GM18951 (cell line): Measurements from ENCODE around the gene EIPR1.
"Not testable (repeated sequence)": the region's sequence is repeated elsewhere in the genome, so short reads cannot be mapped to it uniquely, and the experiment has no call there.

Experiments used
- POLR2A ChIP-seq: IDR thresholded peaks from 4 replicates; pipeline ENCODE4 v1.6.1; 2011; ENCODE audit warnings: mild to moderate bottlenecking; ENCODE audit not compliant: insufficient read length, insufficient read depth; ENCODE audit errors: extremely low read depth
- in situ Hi-C: fragments of 300-500 bp; cut with MboI; formaldehyde crosslinking; loops from one replicate; pipeline ENCODE4 v1.12.0; 2022; ENCODE audit warnings: low sequenced_read_pairs, mixed read lengths, inconsistent platforms; ENCODE audit not compliant: unreplicated experiment

EIPR1 gene

GRCh38 chr2:3192920-3193319 lies 184.7 kb downstream of the EIPR1 start:
- TF ChIP-seq POLR2A, result no peak
- in situ Hi-C loops, result no loop called here

- TF ChIP-seq POLR2A, result no peak
- in situ Hi-C loops, result no loop called here
Observed at GRCh38 chr2:3192281-3192818, 185.3 kb downstream of the EIPR1 start.

GRCh38 chr2:3189961-3190360 lies 187.7 kb downstream of the EIPR1 start:
- TF ChIP-seq POLR2A, result no peak
- in situ Hi-C loops, result no loop called here

GRCh38 chr2:3189076-3189591 lies 188.5 kb downstream of the EIPR1 start:
- in situ Hi-C loops, result no loop called here
- no peak for TF ChIP-seq POLR2A

GRCh38 chr2:3188405-3188946 lies 189.1 kb downstream of the EIPR1 start:
- TF ChIP-seq POLR2A, result no peak
- in situ Hi-C loops, result no loop called here

GRCh38 chr2:3187467-3187866 lies 190.2 kb downstream of the EIPR1 start:
- in situ Hi-C loops, result no loop called here
- no peak for TF ChIP-seq POLR2A

- TF ChIP-seq POLR2A, result no peak
- in situ Hi-C loops, result no loop called here
Observed at GRCh38 chr2:3186766-3187165, 190.9 kb downstream of the EIPR1 start.

- in situ Hi-C loops, result no loop called here
- no peak for TF ChIP-seq POLR2A
Observed at GRCh38 chr2:3185910-3186309, 191.7 kb downstream of the EIPR1 start.

- in situ Hi-C loops, result no loop called here
- no peak for TF ChIP-seq POLR2A
Observed at GRCh38 chr2:3185256-3185655, 192.4 kb downstream of the EIPR1 start.

- TF ChIP-seq POLR2A, result no peak
- in situ Hi-C loops, result no loop called here
Observed at GRCh38 chr2:3184167-3184566, 193.5 kb downstream of the EIPR1 start.

GRCh38 chr2:3183766-3184165 lies 193.9 kb downstream of the EIPR1 start:
- no peak for TF ChIP-seq POLR2A

GRCh38 chr2:3182848-3183247 lies 194.8 kb downstream of the EIPR1 start:
- no peak for TF ChIP-seq POLR2A
- in situ Hi-C loops, result no loop called here

More at GRCh38 chr2:3183766-3184165, 193.9 kb downstream of the EIPR1 start:
- in situ Hi-C loops, result no loop called here

- in situ Hi-C loops, result no loop called here
- TF ChIP-seq POLR2A, result no peak
Observed at GRCh38 chr2:3181416-3182010, 196.1 kb downstream of the EIPR1 start.

GRCh38 chr2:3180909-3181221 lies 196.8 kb downstream of the EIPR1 start:
- in situ Hi-C loops, result not testable (repeated sequence)
